ENCODE measurements around the gene L2HGDH. TPM values are rescaled to one million over a fixed set of nuclear protein-coding genes. Genes with fewer than 3 reads are reported as not detected.
A peak's percentile ranks its signal among the peaks of the same experiment; 100 is the strongest.

Gene L2HGDH
- total RNA-seq, 1 donor from 2014 or later: 4.2 TPM

GRCh38 chr14:50333014-50333509, 21.0 kb upstream of the L2HGDH start:
- no peak for TF ChIP-seq CTCF (IDR thresholded peaks at IDR 0.05)
- Histone ChIP-seq H3K27me3 (ENCODE audit: low read depth) (no peaks in the 10 kb centered on the region), H3K27ac (no peak overlapping the region), H3K4me1 (peaks cover 27% of the 10 kb centered on the region), H3K36me3 (peaks cover 48% of the 10 kb centered on the region), H3K9me3 (no peaks in the 10 kb centered on the region), H3K4me3 (no peak overlapping the region)
- ATAC-seq (no peak), DNase-seq (no peak)
- intact Hi-C loops (cut with DNase I): no loop called here

- ATAC-seq: no peak
- intact Hi-C loops (cut with DNase I): no loop called here
- Histone ChIP-seq H3K4me1 (peaks cover 20% of the 10 kb centered on the region), H3K4me3 (no peak overlapping the region), H3K27me3 (ENCODE audit: low read depth) (no peaks in the 10 kb centered on the region), H3K36me3 (peaks cover 61% of the 10 kb centered on the region), H3K9me3 (no peaks in the 10 kb centered on the region), H3K27ac (no peak overlapping the region)
- TF ChIP-seq CTCF (IDR thresholded peaks at IDR 0.05): no peak
- no peak for DNase-seq
Measured at GRCh38 chr14:50331596-50331995, 19.6 kb upstream of the L2HGDH start.

GRCh38 chr14:50321009-50321660, 9.1 kb upstream of the L2HGDH start:
- DNase-seq (no peak), ATAC-seq (peak; percentile 96 to 98)
- Histone ChIP-seq H3K27me3 (ENCODE audit: low read depth) (no peaks in the 10 kb centered on the region), H3K4me3 (peak overlapping the region; percentile 24), H3K27ac (peak overlapping the region; percentile 63), H3K36me3 (peaks cover 32% of the 10 kb centered on the region), H3K9me3 (no peaks in the 10 kb centered on the region), H3K4me1 (peaks cover 22% of the 10 kb centered on the region)
- intact Hi-C loops (cut with DNase I): loop anchor here (10.0 kb wide), 1 partner anchor 204 kb away; no protein-coding TSS in a partner anchor
- TF ChIP-seq CTCF (IDR thresholded peaks at IDR 0.05): peak; percentile 85

- peak overlapping the region; percentile 44 for H3K27ac ChIP-seq
- ATAC-seq (peak; percentile 44 to 52), DNase-seq (no peak)
- no peak overlapping the region for H3K4me3 ChIP-seq
- peaks cover 22% of the 10 kb centered on the region for H3K4me1 ChIP-seq
- TF ChIP-seq CTCF (IDR thresholded peaks at IDR 0.05): no peak
- intact Hi-C loops (cut with DNase I): loop anchor here (10.0 kb wide), 1 partner anchor 205 kb away; no protein-coding TSS in a partner anchor
- no peaks in the 10 kb centered on the region for H3K9me3 ChIP-seq
- H3K36me3 ChIP-seq: peaks cover 25% of the 10 kb centered on the region
- no peaks in the 10 kb centered on the region for H3K27me3 ChIP-seq (ENCODE audit: low read depth)
Measured at GRCh38 chr14:50320283-50320682, 8.3 kb upstream of the L2HGDH start.

- Histone ChIP-seq H3K27me3 (ENCODE audit: low read depth) (no peaks in the 10 kb centered on the region), H3K9me3 (no peaks in the 10 kb centered on the region), H3K27ac (peak overlapping the region; percentile 4), H3K4me1 (peaks cover 22% of the 10 kb centered on the region), H3K36me3 (peaks cover 22% of the 10 kb centered on the region), H3K4me3 (no peak overlapping the region)
- intact Hi-C loops (cut with DNase I): loop anchor here (10.0 kb wide), 1 partner anchor 205 kb away; no protein-coding TSS in a partner anchor
- no peak for TF ChIP-seq CTCF (IDR thresholded peaks at IDR 0.05)
- DNase-seq: no peak
- no peak for ATAC-seq
Measured at GRCh38 chr14:50319721-50320120, 7.7 kb upstream of the L2HGDH start.
